ENCODE measurements around the gene ABI1.

DNA sequence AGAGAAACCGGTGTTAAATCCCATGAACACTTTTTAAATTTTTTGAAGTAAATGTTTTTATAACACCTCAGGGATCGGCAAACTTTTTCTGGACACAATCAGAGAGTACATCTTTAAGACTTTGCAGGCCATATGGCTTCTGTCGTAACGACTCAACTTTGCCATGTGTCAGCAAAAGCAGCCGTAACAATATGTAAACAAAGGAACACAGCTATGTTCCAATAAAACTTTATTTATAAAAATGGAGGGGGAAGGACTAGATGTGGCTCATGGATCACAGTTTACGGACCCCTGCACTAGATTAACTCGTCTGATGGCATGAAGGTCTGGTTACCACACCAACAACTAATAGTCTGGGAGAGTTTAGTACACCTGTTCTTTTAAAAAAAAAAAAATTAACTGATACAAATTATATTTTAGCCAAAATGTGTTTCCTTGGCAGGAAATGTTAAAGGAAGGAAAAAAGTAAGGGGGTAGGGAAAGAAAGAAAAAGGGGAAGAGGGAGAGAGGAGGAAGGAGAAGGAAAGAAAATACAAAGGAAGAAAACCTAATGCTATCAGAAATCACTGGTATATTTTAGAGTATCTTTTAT lies 50.2 kb downstream of the ABI1 start:
- TF ChIP-seq ESRRA (IDR thresholded peaks at IDR 0.05; ENCODE audit: borderline replicate concordance, low read depth) = no peak
- no peak for TF ChIP-seq NONO (IDR thresholded peaks at IDR 0.05; ENCODE audit: low read depth in 2 of 2, low read length in 1 of 2)
- no peak for TF ChIP-seq TCF7L2 (IDR thresholded peaks at IDR 0.05; ENCODE audit: low read depth, low read length)
- TF ChIP-seq, protein P1, sequence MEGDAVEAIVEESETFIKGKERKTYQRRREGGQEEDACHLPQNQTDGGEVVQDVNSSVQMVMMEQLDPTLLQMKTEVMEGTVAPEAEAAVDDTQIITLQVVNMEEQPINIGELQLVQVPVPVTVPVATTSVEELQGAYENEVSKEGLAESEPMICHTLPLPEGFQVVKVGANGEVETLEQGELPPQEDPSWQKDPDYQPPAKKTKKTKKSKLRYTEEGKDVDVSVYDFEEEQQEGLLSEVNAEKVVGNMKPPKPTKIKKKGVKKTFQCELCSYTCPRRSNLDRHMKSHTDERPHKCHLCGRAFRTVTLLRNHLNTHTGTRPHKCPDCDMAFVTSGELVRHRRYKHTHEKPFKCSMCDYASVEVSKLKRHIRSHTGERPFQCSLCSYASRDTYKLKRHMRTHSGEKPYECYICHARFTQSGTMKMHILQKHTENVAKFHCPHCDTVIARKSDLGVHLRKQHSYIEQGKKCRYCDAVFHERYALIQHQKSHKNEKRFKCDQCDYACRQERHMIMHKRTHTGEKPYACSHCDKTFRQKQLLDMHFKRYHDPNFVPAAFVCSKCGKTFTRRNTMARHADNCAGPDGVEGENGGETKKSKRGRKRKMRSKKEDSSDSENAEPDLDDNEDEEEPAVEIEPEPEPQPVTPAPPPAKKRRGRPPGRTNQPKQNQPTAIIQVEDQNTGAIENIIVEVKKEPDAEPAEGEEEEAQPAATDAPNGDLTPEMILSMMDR (IDR thresholded peaks at IDR 0.05 in 2 of 3, conservative IDR thresholded peaks at IDR 0.05 in 1 of 3; ENCODE audit: insufficient read depth in 2 of 3, low read depth in 1 of 3, low read length in 3 of 3) = no peak
- no peak for TF ChIP-seq RFX5 (IDR thresholded peaks at IDR 0.05; ENCODE audit: low read depth, low read length)
- TF ChIP-seq, protein P2, sequence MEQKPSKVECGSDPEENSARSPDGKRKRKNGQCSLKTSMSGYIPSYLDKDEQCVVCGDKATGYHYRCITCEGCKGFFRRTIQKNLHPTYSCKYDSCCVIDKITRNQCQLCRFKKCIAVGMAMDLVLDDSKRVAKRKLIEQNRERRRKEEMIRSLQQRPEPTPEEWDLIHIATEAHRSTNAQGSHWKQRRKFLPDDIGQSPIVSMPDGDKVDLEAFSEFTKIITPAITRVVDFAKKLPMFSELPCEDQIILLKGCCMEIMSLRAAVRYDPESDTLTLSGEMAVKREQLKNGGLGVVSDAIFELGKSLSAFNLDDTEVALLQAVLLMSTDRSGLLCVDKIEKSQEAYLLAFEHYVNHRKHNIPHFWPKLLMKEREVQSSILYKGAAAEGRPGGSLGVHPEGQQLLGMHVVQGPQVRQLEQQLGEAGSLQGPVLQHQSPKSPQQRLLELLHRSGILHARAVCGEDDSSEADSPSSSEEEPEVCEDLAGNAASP (IDR thresholded peaks at IDR 0.05) = no peak
- TF ChIP-seq LCOR (CRISPR knock-in tag; IDR thresholded peaks at IDR 0.05) = no peak
- TF ChIP-seq, protein P3, sequence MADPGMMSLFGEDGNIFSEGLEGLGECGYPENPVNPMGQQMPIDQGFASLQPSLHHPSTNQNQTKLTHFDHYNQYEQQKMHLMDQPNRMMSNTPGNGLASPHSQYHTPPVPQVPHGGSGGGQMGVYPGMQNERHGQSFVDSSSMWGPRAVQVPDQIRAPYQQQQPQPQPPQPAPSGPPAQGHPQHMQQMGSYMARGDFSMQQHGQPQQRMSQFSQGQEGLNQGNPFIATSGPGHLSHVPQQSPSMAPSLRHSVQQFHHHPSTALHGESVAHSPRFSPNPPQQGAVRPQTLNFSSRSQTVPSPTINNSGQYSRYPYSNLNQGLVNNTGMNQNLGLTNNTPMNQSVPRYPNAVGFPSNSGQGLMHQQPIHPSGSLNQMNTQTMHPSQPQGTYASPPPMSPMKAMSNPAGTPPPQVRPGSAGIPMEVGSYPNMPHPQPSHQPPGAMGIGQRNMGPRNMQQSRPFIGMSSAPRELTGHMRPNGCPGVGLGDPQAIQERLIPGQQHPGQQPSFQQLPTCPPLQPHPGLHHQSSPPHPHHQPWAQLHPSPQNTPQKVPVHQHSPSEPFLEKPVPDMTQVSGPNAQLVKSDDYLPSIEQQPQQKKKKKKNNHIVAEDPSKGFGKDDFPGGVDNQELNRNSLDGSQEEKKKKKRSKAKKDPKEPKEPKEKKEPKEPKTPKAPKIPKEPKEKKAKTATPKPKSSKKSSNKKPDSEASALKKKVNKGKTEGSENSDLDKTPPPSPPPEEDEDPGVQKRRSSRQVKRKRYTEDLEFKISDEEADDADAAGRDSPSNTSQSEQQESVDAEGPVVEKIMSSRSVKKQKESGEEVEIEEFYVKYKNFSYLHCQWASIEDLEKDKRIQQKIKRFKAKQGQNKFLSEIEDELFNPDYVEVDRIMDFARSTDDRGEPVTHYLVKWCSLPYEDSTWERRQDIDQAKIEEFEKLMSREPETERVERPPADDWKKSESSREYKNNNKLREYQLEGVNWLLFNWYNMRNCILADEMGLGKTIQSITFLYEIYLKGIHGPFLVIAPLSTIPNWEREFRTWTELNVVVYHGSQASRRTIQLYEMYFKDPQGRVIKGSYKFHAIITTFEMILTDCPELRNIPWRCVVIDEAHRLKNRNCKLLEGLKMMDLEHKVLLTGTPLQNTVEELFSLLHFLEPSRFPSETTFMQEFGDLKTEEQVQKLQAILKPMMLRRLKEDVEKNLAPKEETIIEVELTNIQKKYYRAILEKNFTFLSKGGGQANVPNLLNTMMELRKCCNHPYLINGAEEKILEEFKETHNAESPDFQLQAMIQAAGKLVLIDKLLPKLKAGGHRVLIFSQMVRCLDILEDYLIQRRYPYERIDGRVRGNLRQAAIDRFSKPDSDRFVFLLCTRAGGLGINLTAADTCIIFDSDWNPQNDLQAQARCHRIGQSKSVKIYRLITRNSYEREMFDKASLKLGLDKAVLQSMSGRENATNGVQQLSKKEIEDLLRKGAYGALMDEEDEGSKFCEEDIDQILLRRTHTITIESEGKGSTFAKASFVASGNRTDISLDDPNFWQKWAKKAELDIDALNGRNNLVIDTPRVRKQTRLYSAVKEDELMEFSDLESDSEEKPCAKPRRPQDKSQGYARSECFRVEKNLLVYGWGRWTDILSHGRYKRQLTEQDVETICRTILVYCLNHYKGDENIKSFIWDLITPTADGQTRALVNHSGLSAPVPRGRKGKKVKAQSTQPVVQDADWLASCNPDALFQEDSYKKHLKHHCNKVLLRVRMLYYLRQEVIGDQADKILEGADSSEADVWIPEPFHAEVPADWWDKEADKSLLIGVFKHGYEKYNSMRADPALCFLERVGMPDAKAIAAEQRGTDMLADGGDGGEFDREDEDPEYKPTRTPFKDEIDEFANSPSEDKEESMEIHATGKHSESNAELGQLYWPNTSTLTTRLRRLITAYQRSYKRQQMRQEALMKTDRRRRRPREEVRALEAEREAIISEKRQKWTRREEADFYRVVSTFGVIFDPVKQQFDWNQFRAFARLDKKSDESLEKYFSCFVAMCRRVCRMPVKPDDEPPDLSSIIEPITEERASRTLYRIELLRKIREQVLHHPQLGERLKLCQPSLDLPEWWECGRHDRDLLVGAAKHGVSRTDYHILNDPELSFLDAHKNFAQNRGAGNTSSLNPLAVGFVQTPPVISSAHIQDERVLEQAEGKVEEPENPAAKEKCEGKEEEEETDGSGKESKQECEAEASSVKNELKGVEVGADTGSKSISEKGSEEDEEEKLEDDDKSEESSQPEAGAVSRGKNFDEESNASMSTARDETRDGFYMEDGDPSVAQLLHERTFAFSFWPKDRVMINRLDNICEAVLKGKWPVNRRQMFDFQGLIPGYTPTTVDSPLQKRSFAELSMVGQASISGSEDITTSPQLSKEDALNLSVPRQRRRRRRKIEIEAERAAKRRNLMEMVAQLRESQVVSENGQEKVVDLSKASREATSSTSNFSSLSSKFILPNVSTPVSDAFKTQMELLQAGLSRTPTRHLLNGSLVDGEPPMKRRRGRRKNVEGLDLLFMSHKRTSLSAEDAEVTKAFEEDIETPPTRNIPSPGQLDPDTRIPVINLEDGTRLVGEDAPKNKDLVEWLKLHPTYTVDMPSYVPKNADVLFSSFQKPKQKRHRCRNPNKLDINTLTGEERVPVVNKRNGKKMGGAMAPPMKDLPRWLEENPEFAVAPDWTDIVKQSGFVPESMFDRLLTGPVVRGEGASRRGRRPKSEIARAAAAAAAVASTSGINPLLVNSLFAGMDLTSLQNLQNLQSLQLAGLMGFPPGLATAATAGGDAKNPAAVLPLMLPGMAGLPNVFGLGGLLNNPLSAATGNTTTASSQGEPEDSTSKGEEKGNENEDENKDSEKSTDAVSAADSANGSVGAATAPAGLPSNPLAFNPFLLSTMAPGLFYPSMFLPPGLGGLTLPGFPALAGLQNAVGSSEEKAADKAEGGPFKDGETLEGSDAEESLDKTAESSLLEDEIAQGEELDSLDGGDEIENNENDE (IDR thresholded peaks at IDR 0.05; ENCODE audit: low read depth, low read length) = no peak
- no peak for TF ChIP-seq SNRNP70 (optimal IDR thresholded peaks at IDR 0.05; ENCODE audit: low read depth, low read length)
- no peak for TF ChIP-seq JUN (IDR thresholded peaks at IDR 0.05; ENCODE audit: borderline replicate concordance, low read depth, low read length)
- no peak for TF ChIP-seq JUN (CRISPR knock-in tag; IDR thresholded peaks at IDR 0.05; ENCODE audit: borderline replicate concordance)
- TF ChIP-seq, protein P4, sequence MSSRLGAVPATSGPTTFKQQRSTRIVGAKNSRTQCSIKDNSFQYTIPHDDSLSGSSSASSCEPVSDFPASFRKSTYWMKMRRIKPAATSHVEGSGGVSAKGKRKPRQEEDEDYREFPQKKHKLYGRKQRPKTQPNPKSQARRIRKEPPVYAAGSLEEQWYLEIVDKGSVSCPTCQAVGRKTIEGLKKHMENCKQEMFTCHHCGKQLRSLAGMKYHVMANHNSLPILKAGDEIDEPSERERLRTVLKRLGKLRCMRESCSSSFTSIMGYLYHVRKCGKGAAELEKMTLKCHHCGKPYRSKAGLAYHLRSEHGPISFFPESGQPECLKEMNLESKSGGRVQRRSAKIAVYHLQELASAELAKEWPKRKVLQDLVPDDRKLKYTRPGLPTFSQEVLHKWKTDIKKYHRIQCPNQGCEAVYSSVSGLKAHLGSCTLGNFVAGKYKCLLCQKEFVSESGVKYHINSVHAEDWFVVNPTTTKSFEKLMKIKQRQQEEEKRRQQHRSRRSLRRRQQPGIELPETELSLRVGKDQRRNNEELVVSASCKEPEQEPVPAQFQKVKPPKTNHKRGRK (tag; IDR thresholded peaks at IDR 0.05) = peak; percentile 52
